Suppressor macrophage treated with lipopolysaccharide for 1 hour (primary cell): ENCODE results near the gene TMEM272.
"Not testable (repeated sequence)": the region's sequence is repeated elsewhere in the genome, so short reads cannot be mapped to it uniquely, and the experiment has no call there.

Experiments
- DNase-seq, 3 donors: peaks; one replicate each; pipeline ENCODE4 v3.0.0-alpha.2; 2020 to 2022

Gene TMEM272

DNA sequence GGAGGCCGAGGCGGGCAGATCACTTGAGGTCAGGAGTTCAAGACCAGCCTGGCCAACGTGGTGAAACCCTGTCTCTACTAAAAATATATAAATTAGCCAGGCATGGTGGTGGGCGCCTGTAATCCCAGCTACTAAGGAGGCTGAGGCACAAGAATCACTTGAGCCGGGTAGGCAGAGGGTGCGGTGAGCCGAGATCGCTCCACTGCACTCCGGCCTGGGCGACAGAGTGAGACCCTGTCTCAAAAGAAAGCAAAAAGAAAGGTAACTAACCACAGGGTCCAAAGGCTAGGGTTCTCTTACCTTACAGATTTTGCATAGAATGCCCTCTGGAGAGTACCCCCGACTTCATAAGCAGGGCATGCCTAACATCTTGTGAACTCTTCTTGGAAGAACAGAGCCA is 20.3 kb downstream of the TMEM272 start:
- not testable (repeated sequence) for DNase-seq

DNA sequence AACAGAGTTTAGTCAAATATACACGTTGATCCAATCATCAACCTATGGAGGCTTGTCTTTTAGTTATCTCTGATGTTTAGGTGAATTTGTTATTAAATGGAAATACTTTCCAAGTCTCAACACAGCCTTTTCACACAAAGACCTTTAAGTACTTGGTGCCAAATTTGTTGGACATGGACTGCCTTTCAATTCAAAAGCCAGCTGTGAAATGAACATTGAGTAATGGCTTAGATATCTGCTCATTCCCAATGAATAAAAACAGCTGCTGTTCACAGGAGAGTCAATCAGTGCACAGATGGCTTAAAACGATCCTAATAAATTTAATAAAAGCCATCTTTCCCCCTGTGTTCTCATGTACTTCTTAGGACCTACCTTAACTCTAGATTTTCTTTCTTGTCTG is 21.1 kb downstream of the TMEM272 start:
- no peak for DNase-seq

DNA sequence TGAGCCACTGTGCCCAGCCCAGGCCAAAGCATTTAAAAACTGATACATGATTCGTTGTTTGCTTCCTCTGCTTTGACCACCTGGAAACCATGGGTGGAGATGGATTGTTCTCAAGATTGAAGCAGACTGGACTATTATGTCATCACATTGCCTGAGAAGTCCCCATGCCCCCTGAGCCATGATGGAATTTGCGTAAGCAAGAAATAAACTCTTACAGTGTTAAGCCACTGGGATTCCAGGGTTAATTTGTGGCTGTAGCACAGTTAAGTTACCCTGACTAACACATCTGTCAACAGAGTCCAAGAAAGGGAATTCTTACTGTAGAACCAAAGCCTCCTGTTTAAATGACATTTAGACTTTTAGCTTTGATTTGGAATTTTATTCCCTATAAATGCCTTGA is 21.6 kb downstream of the TMEM272 start:
- DNase-seq, result no peak

DNA sequence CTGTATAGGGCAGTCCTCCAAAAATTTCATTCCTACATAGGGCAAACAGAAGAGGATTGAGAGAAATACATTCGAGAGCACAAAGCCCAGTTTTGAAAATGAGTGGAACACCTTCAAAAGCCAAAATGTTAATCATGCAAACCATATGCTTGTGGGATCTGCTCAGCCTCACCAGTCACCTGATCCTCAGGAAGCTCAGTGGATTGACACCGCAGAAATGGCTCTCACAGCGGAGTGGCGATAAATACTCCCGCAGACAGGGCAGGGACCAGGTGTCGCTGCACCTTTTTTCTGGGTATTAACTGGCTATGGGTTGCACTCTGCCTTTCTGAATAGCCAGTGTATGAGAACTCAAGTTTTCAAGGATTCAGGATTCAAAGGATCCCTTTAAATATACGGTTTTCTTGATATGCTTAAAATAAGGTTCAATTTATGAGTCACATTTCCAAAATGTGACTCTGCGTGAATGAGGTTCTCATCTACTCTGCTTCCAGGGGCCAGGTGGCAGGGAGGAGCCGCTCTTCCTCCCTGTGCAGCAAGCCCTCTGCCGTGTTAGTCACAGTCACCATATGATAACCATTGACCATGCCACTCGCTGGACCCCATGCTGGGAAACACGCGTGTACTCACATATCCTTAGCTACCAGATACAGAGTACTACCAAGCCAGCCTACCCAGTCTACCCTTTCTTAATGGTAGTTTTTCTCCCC is 22.7 kb downstream of the TMEM272 start:
- DNase-seq, result peak in 1 of 3 donors; percentile 33

DNA sequence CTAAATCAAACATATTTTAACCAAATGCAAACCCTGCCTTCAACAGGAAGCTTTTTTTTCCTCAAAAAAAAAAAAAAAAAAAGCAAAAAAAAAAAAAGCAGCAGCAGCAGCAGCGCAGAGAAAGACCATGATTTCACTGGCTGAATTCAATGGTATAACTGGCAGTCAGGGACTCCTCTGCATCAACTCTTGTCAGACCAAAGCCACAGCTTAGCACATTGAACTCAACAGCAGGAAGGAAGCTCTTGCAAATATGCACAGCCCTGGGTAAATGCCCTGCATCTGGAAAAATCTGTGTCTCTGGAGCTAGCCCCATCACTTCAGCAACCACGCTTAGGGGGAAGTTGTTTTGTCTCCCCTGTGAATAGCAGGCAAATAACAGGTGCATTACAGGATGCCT is 23.4 kb downstream of the TMEM272 start:
- DNase-seq, result peak; percentile 28 to 65 (median 56)

DNA sequence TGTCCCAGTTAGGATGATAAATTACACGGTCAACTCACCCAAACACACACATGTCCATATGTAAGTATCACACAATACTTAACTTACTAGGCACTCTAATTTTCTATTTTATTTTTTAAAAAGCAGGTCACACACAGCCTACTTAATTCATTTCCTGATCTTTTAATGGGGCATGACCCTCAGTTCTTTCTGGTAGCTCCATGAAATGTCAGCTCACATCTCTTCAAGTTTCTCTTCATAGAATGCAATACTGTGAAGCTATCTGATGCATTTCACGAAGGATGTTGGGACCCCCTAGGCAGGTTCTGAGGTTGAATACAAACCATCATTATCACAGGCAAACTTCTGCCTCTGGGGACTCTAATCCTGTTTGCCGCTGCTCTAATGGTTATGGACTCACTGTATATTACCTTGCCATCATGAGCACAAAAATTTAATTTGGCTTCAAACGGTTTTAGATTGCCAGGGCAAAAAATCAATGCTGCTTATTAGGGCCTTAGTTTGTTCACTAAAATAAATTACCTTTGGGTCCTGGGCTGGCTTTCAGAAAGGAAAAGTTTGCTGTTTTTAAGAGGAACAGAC is 24.9 kb downstream of the TMEM272 start:
- no peak for DNase-seq

DNA sequence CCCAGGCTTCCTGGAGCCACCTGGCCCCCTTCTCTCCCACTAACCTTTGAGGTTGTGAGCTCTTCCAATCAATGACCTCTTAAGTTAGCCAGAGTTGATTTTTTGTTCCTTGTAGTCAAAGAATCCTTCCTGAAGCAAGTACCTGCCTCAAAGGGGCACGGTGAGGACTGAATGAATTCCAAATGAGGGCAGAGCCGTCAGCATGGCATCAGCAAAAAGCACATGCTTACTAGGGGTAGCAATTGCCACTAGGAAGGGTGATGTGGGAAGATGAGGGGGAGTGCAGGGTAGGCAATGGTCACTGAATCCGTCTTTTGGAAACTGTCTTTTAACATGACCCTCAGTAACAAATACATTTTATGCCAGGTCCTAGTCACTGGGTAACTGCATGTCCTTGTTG is 25.4 kb downstream of the TMEM272 start:
- no peak for DNase-seq

DNA sequence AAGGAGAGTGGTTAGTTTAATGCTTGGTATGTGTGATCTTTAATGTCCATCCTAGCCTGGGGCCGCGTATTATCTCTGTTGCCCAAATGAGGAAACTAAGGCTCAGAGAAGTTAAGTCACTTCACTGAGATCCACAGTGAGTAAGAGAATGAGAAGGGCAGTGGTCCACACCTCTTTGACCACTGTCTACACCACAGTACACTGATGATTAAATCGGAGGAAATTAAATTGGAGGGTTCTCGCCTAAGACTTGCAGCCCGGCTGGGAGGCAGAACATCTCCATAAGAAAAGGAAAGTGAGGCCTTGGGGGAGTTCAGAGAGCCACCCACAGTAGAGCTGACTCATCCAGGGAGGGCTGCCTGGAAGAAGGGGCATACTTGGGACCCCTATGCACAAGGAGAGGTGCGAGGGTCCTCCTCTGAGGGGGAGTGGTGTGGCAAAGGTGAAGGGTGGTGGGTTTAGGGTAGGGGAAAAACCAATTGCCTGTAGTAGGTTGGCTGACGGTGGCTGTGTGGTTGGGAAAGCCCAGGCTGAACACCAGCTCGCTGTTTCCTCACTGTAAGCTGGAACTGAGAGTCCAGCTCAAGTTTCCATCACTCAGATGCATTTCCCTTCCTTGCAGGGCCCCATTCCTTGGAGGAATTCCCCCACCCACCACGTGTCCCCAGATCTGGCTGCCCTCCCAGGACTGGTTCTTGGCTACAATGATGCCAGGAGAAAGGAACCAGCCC is 26.0 kb downstream of the TMEM272 start:
- peak; percentile 95 to 97 (median 95) for DNase-seq

DNA sequence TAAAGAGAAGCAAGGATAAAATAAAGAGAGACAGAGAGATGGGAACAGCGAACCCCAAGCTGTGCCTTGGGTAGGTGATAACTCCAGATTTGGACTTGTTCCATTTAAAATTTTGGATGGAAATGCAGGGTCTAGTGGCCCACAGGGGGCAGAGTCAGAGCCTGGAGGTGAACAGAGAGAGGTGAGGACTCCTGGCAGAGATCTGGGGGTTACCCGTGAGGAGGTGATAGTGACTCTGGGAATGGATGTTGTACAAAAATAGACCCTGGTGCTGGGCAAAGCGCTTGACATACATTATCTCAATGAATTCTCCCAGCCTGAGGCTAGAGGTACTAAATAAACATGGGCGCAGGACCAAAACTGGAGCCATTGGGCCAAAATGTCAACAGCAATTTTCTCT is 26.7 kb downstream of the TMEM272 start:
- DNase-seq, result no peak

DNA sequence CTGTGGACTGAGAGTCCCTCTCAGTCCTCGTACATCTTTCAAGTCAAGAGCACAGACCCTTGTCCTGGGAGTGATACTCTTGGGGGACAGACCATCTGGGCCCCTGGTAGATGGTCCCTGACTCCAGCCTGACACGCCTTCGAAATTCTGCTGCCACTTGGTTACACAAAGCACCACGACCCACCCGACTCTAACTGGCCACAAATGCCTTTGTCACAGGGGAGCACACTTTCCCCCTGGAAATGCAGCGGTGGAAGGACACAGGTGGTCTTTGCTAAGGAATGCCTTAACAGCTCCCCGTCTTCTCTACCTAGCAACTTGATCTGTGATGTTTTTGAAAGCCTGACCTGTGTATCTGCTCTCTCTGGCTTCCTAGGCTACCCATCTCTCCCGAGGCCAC is 27.3 kb downstream of the TMEM272 start:
- no peak for DNase-seq

DNA sequence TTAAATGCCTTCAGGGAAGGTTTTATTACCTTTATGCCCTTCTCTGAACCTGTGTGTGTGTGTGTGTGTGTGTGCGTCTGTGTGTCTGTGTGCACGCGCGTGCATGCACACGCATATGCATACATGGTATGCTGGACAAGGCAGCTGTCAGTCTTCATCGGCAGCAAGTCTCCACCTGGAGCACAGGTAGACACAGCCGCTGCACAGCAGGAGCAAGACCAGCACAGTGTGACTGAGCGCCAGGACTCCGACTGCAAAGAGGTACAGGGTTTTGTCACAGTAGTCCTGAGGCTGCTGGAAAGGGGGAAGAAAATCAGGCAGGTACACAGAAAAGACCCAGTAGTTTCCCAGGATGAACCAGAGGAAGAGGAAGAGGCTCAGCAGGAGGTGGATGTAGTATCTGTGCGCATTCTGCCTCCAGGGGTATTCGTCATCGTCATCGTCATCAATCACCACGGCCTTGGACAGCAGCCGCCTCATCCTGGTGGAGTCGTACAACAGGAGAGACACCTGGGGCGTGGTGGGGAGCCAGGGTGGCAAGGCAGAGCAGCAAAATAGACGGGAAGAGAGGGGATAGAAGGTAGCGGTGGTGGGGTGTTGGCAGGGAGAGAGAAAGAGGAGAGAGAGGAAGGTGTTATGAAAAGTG is 28.2 kb downstream of the TMEM272 start:
- DNase-seq, result no peak

DNA sequence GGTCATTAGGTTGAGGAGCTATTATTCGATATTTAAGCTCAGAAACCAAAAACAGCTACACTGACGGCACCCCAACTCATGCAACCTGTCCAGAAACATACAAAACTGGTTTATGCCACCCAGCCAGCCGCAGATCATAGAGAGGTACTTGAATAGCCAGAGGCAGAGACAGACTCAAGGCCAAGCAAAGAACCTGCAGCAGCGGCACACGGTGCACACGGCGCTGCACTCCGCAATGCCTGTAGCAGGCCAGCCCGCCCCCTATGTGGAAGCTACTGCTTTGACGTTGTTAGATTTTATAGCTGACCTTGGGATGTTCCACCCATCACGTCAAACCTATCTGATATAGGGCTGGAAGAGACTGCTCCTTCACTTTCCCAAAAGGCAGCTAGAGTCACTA is 29.1 kb downstream of the TMEM272 start:
- DNase-seq, result no peak

DNA sequence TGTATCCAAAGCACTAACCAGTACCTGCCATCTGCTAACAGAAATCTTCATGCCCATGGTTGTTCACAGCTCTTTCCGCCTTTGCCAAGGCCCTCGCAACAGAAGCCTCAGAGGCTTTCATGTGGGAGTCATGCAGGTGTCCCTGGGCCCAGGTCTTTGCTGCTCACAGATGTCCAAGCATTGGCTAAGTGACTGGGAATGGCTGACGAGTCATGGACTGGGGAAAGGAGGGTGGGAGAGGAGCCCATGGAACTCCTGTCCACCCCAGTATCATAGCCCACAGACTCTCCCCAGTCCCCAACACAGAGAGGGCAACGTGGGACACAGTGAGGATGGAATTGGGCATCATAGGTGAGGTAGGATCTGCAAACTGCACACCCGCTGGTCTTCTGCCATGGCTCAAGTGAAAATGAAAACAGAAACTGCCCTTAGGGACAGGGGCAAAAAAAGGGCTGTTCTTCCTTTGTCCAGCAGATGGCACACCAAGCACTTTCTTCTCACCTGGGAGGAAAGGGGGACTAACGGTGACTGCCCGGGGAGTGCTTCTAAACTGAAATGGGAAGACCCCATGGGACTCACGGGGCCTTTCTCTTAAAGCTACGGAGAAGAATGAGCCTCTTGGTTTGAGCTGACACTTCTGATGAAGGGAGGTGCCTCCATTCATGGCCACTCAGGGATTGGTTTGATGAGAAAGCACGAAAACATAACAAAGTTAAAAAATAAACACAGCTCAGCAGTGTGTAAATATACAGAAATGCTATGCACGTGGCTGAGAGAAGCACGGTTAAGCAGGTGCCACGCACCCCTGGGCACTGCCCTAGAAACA is 29.9 kb downstream of the TMEM272 start:
- peak; percentile 78 to 82 (median 82) for DNase-seq

DNA sequence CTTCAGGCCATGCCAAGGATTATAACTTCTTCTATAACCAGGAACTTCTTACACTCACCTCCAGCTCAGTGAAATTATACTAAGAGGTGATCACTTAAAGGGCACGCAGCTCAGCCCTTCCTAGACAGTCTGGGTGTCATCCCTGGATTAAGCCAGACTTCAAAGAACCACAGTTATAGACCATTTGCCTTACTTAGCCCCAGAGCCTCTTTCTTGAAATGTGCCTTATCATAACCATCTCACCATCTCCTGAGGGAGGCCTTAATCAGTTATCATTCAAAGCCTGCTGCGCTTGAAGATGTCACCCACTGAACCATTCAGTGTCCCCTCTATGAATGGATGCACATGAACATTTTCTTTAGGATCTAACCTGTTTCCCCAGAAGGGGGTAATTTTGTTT is 30.9 kb downstream of the TMEM272 start:
- DNase-seq, result no peak

DNA sequence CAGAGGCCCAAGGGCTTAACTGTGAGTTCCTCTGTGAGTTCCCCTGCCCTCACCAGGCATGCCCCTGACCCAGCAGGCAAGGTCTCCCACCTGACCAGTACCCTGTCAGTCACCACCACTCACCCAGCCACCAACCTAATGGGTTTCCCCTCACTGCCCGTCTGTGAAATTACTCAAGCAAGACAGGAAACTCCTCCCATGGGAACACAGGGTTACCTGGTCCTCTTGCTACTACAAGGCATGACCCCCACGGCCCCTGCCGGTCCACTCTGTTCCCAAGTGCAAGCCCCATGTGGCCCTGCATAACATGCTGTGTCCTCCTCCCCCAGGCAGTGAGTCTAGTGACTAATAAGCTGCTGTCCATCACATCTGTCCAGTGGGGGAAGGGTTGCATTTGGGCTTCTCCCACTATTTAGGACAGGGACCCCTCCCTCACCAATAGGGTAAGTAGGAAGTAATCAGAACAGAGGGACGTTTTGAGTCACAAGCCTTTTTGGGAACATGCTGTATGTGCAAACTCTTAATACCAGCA is 33.0 kb downstream of the TMEM272 start:
- peak; percentile 62 to 87 (median 65) for DNase-seq

DNA sequence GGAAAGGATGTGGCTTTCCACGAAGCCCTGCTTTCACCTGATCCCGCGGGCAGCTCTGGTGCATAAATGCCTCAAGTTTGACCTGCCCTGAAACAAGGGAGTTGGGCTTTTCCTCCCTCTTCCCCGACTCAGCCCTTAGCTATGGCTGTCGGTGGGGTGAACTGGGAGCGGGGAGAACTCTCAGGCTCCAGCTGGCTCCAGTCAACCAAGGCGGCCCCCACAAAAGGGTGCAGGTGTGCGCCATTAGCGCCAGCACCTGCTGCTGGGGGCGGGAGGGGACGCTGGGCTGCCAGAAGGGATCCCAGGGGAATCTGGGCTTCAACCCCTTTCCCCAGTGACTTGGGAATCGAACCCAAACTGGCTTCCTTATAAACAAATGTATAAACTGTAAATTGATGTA is 33.9 kb downstream of the TMEM272 start:
- DNase-seq, result no peak

DNA sequence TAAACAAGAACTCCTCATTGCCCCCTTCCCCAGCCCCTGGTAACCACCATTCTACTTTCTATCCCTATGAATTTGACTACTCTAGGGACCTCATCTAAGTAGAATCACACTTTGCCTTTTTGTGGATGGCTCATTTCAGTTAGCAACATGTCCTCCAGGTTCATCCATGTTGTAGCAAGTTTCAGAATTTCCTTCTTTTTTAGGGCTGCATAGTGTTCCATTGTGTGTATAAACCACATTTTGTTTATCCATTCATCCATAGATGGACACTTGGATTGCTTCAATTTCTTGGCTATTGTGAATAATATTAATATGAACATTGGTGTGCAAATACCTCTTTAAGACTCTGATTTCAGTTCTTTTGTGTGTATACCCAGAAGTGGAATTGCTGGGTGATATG is 36.2 kb downstream of the TMEM272 start:
- DNase-seq, result no peak

DNA sequence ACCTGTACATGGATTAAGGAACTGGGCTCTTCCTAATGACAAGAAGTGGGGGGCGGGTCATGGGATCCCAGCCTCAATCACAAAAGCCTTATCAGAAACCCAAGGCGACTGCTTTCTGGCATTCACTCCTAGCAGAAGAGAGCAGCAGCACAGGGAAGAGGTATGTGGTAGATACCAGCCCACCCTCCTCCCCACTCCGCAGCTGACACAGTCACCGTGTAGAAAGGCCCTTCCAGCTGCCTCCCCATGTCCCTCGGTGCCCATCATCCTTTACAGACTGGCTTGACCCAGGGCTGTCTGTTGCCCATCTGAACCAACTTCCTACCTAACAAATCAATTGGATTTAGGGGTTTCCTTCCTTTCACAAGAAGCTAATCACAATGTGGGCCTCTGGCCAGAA is 37.9 kb downstream of the TMEM272 start:
- DNase-seq, result no peak

DNA sequence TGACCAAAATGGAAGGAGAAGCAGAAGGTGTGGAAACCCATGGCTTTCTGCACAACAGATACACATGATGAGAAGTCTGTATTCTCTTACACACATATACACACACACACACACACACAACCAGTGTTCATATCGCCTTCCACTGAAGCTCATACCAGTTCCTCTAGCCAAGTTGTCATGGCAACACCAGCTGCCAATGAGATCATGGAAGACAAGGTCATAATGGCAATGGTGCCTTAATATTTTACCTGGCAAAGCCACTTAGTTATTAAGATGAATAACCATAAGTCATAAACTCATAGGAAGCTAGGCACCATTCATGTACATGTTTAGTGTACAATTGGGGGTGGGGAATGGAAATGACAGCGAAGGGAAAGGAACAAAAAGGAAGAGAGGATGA is 38.4 kb downstream of the TMEM272 start:
- peak; percentile 55 to 60 (median 59) for DNase-seq

DNA sequence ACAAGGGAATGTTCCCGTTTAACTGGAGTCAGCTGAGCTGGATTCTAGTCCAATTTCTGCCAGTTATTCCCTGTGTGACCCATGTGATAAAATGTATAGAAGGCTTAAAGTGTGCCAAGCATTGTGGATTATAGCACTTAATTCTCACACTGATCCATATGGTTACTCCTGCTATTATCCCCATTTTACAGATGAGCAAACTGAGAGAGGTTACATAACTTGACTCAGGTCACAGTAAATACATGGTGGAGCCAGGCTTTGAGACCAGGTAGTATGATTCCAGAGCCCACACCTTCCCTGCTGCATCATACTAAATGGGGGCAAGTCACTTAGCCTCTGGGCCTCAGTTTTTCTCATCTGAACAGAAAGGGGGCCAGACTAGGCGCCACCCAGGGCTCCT is 39.1 kb downstream of the TMEM272 start:
- DNase-seq, result no peak

DNA sequence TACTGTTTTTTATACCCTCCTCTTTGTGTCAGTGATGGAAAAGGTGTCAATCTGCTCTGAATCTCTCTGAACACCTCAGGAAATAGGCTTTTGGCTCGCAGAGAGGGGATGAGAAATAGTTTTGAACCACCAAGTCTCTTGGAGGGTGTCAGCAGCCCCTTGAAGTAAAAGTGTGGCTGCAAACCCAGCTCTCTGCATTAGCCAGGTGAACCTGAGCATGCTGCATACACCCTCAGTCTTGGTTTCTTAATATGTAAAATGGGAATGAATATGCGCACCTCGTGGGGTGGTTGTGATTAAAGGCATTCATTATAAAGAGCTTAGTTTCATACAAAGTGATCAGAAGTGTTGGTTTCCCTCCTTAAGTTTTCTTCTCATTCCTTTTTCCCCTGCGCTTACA is 39.7 kb downstream of the TMEM272 start:
- no peak for DNase-seq
